HFF-Myc (cell line): ENCODE measurements around the gene MCM9.
"Not testable (repeated sequence)": the region's sequence is repeated elsewhere in the genome, so short reads cannot be mapped to it uniquely, and the experiment has no call there.

Experiments
- DNase-seq: peaks from one replicate; pipeline ENCODE4 v3.0.0-alpha.2; 2011; ENCODE audit warnings: low read depth; ENCODE audit errors: extremely low read depth
- H3K4me3 ChIP-seq: replicated peaks from 2 replicates; pipeline ENCODE4 v1.5.1; 2011; ENCODE audit warnings: low read depth, mild to moderate bottlenecking, control low read depth, low read length
- CTCF ChIP-seq: IDR thresholded peaks from 2 replicates; pipeline ENCODE4 v1.5.1; 2012; ENCODE audit warnings: mild to moderate bottlenecking, low read depth, low read length, control low read depth; ENCODE audit errors: missing control alignments

MCM9 gene

GRCh38 chr6:118774581-118774980 is 160.4 kb downstream of the MCM9 start:
- DNase-seq = no peak
- no peak for TF ChIP-seq CTCF
- H3K4me3 ChIP-seq = no peak overlapping the region

- no peak for DNase-seq
- TF ChIP-seq CTCF = no peak
- H3K4me3 ChIP-seq = no peak overlapping the region
Observed at GRCh38 chr6:118772886-118773285, 162.1 kb downstream of the MCM9 start.

GRCh38 chr6:118771253-118771652 is 163.7 kb downstream of the MCM9 start:
- no peak for TF ChIP-seq CTCF
- no peak for DNase-seq
- H3K4me3 ChIP-seq = no peak overlapping the region

GRCh38 chr6:118770835-118771234 is 164.1 kb downstream of the MCM9 start:
- no peak for TF ChIP-seq CTCF
- no peak overlapping the region for H3K4me3 ChIP-seq
- DNase-seq = no peak

- DNase-seq = no peak
- H3K4me3 ChIP-seq = no peak overlapping the region
- TF ChIP-seq CTCF = no peak
Observed at GRCh38 chr6:118770112-118770788, 164.7 kb downstream of the MCM9 start.

GRCh38 chr6:118768904-118769325 is 166.0 kb downstream of the MCM9 start:
- no peak for TF ChIP-seq CTCF
- no peak overlapping the region for H3K4me3 ChIP-seq
- DNase-seq = no peak

GRCh38 chr6:118768441-118768840 is 166.5 kb downstream of the MCM9 start:
- no peak overlapping the region for H3K4me3 ChIP-seq
- no peak for DNase-seq
- TF ChIP-seq CTCF = no peak

- not testable (repeated sequence) for DNase-seq, H3K4me3 ChIP-seq
Observed at GRCh38 chr6:118765316-118765715, 169.6 kb downstream of the MCM9 start.
